Adrenal gland (tissue), 5 donors: ENCODE results near the gene WDFY4.

Experiments used
- POLR2A ChIP-seq, 2 donors: fragments of 450-650 bp; IDR thresholded peaks; one replicate each; pipeline ENCODE4 v1.6.1; 2017; ENCODE audit warnings: antibody characterized with exemption in 2 of 2, mild to moderate bottlenecking in 2 of 2, moderate library complexity in 1 of 2
- TF ChIP-seq, protein P1 (sequence below), 6 experiments: fragments of 450-650 bp in 4 of 6; fragments of 200-600 bp in 2 of 6; sonication (generic) in 1 of 6; IDR thresholded peaks; 1 replicate in 5 of 6; 2 replicates in 1 of 6; pipeline versions ENCODE4 v1.5.1 to v1.8.0; 2016 to 2021; ENCODE audit warnings: antibody characterized with exemption in 6 of 6, mild to moderate bottlenecking in 2 of 6, moderate library complexity in 1 of 6
- donor health status: DM: no; HTN: no; CAD: no.

- TF ChIP-seq, protein P1, sequence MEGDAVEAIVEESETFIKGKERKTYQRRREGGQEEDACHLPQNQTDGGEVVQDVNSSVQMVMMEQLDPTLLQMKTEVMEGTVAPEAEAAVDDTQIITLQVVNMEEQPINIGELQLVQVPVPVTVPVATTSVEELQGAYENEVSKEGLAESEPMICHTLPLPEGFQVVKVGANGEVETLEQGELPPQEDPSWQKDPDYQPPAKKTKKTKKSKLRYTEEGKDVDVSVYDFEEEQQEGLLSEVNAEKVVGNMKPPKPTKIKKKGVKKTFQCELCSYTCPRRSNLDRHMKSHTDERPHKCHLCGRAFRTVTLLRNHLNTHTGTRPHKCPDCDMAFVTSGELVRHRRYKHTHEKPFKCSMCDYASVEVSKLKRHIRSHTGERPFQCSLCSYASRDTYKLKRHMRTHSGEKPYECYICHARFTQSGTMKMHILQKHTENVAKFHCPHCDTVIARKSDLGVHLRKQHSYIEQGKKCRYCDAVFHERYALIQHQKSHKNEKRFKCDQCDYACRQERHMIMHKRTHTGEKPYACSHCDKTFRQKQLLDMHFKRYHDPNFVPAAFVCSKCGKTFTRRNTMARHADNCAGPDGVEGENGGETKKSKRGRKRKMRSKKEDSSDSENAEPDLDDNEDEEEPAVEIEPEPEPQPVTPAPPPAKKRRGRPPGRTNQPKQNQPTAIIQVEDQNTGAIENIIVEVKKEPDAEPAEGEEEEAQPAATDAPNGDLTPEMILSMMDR (IDR thresholded peaks at IDR 0.05), result no peak
- TF ChIP-seq POLR2A (IDR thresholded peaks at IDR 0.05), result no peak
Measured at GRCh38 chr10:48682265-48682664, 2.4 kb upstream of the WDFY4 start.
